HUDEP-2 (cell line): ENCODE data around the gene SGPP2.
"Not testable (repeated sequence)": the region's sequence is repeated elsewhere in the genome, so short reads cannot be mapped to it uniquely, and the experiment has no call there.

Experiments used
- DNase-seq, 76 experiments: peaks; one replicate each; lab custom pipeline; 2025; ENCODE audit not compliant: unreplicated experiment in 76 of 76; lab: John Stamatoyannopoulos, UW

SGPP2 gene, protein sequence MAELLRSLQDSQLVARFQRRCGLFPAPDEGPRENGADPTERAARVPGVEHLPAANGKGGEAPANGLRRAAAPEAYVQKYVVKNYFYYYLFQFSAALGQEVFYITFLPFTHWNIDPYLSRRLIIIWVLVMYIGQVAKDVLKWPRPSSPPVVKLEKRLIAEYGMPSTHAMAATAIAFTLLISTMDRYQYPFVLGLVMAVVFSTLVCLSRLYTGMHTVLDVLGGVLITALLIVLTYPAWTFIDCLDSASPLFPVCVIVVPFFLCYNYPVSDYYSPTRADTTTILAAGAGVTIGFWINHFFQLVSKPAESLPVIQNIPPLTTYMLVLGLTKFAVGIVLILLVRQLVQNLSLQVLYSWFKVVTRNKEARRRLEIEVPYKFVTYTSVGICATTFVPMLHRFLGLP

DNA sequence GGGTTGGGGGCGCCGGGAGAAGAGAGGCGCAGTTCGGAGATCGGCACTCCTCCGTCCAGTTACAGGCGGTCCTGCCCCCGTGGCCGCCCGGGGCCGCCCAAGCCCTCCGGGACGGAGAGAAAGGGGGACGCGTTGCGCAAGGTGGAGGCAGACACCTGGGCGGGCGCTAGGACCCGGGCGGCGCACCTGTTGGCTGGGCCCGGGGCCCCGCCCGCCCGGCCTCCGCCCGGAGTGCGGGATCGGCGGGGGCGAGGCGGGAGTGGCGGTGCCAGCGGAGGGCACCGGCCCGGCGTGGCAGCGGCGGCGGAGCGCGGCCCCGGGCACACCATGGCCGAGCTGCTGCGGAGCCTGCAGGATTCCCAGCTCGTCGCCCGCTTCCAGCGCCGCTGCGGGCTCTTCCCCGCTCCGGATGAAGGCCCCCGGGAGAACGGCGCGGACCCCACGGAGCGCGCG lies at the start of gene SGPP2:
Gene SGPP2, plus strand, starts transcription at position 268 of the 453 bp plus-strand sequence. Its CDS starts 60 bp downstream, at position 328.
- no peak for DNase-seq

DNA sequence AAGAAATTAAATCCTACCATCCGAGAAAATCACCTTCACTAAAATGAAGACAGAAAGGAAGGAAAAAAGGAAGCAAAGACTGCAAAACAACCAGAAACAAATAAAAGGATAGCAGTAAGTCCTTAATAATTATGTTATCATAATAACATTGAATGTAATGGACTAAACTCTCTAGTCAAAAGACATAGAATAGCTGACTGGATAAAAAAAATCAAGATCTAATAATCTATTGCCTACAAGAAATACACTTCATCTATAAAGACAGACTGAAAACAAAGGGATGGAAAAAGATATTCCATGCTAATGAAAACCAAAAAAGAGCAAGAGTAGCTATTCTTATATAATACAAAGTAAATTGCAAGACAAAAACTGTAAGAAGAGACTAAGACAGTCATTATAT lies 48.5 kb upstream of the SGPP2 start:
- no peak for DNase-seq

DNA sequence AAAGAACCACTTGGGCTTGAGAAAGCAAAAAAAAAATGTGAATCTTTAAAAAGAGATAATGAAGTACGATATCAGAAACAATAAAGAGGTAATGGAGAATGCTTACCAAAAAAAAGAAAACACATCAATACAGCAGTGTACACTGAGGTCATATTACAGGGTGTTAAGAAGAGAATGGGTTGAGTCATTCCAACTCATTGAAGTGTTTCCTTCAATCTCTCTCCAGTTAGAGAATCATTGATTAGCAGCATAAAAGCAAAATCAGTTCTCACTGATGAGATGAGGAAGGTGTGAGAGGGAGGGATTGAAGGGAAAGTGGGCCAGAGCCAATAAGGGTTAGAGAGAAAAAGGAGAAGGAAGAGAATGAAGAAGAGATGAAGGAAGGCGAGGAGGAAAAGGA lies 43.9 kb upstream of the SGPP2 start:
- no peak for DNase-seq

DNA sequence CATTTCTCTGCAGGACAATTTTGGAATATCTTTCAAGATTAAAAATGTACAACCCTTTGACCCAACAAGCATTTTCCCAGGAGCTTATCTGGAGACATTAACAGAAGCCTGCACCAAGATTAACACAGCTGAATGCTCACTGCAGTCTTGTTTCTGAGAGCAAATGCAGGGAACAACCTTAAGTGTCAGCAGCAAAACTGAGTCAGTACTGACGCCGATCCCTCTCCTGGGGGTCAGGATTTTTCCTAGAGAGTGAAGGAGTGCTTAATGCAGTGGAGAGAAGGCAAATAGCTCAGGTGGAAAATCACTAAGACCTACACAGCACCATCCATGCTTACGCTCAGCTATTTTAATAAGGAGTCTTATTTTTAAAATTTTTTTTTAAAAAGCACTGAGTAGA lies 42.8 kb upstream of the SGPP2 start:
- DNase-seq: no peak

DNA sequence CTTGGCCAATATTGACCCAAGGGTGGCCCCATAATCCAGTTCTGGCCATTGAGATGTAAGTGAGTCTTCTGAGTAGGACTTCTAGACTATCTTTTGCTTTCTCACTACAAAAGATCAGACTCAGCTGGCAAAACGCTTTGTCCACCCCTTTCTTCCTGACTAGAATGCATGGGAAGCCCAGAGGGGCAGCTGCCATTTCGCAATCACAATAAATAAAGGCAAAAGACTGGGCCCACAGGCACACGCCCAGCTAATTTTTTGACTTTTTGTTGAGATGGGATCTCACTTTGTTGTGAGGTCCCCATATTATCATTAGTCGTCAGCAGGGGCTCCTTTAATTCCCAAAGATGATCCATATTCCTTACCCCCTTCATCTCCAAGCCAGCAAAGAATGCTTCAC lies 41.1 kb upstream of the SGPP2 start:
- no peak for DNase-seq

DNA sequence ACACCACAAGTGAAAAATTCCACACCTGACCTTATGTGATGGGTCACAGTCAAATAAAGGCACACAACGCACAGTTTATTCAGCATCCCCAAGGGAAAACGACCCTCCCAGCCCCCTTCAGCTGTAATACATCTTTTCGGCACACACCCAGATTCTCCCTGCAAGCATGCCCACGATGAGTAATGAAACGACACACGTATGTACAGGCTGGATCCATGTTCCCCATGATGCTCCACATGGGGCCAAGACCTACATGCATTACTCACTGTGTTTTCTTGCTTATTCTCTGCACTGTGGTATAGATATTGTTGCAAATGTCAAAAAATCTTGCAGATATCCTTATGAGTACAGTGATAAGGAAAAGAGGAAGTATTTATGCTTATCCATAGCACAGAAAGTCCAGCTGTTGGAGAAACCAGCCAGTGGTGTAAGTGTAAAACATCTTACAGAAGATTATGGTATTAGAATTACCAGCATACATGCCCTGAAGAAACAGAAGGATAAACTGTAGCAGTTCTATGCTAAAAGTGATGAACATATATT lies 32.5 kb upstream of the SGPP2 start:
- DNase-seq: no peak

DNA sequence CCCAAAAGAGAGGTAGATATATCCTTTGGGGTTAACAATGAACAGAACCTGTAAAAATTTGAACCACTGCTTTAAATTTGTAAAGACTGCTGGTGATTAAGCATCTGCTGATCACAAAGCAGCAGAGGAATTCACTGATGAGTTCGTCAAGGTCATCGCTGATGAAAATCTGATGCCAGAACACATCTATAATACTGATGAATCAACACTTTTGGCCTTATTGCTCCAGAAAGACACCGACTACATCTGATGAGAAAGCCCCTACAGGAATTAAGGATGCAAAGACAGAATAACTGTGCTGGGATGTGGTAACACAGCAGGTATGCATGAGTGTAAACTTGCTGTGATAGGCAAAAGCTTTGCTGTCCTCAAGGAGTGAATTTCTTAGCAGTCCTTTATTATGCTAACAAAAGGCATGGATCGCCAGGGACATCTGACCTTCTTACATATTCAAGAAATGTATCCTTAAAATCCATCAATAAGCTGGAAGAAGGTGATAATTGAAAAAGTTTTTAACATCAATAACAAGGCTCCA lies 30.5 kb upstream of the SGPP2 start:
- no peak for DNase-seq

DNA sequence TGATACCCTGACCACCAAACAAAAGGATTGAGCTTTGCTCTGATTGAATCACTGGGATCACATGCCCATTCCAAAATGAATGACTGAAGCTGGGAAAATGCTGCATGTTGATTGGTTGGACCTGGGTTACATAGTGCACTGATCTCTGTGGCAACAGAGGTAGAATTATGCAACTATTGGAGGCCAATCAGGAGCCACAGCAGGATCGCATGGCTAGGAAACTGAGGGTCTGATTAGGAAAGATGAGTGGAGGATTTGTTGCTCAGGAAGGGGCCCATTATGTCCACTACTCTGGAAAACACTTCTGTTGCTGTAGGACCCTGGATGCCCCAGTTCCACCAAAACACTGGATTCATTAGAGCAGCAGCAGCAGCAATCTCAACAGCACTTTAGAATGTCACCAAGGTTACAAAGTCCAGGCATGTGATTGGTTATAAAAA lies 25.9 kb upstream of the SGPP2 start:
- no peak for DNase-seq

DNA sequence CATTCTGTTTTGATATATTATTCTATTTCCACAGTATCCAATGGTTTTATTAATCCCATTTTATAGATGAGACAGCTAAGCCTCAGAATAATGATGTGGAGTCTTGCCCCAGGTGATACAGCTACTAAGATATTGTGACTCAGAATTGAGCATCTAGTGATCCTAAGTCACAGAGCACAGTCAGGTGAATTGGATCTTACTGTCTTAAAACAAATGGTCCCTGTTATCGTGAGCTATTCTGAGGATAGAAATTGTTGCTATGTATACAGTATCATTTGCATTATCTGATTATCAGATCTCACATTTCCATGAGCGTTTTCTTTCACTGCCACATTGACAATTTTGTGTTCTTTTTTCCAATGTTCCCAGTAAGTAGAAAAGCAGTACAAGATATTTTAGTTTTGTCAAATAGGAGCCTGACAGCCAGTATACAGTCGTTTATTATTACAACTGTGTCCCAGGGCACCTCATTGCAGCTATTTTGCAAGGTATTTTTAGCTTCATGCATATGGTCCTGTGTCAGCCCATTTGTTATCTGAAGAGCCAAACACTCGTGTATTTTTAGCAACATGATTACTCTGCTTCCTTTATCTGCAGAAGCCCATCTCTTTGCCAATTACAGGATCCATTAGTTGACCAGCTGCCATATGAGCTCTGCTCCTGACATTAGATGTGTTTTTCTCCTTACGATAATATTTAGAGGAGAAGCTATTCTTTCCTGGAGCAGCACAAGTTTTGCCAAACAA lies 25.1 kb upstream of the SGPP2 start:
- DNase-seq: no peak

DNA sequence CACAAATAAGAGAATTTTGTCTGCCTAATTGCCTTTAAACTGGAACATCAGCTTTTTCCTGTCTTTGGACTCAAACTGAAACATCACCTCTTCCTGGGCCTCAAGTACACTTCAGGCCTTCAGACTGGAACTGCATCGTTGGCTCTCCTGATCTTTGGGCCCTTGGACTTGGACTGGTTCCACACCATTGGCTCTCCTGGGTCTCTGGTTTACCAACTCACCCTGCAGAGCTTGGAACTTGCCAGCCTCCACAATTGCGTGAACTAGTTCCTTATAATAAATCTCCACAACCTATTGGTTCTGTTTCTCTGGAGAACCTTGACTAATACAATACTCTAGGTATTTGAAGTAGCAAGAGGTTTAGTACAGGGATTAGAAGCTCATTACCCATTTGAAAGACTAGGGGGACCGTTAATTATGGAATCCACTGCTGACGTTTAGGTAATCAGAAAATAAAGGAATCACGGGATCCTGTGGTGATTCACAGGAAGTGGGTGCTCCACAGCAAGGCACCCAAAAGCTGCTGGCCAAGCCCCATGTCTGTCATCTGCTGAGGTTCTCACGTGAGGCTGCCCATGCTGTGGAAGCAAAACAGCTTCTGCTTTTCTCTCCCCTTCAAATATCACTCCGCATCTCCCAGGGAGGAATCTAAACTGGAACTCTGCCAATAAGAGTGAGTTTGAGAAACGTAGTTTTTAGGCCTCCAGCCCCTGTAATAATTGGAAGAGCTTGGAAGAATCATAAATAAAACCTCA lies 20.0 kb upstream of the SGPP2 start:
- DNase-seq: no peak

DNA sequence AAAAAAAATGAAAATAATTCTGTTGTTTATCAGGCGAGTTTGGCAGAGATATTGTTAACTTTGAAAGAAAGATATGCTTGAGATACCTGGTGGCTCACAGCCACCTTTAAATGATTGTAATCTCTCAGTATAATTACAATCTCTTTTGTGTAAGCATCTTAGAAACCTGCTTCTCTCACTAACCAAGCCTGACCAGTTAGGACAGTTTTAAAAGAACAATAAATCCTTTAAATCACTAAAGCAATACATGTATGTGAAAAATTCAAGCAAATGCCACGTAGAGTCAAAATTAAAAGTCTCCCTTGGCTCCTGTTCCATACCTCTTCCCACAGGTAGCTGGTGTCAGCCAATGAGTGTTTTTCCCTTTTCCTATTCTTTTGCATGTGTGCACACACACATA lies 15.7 kb upstream of the SGPP2 start:
- no peak for DNase-seq

DNA sequence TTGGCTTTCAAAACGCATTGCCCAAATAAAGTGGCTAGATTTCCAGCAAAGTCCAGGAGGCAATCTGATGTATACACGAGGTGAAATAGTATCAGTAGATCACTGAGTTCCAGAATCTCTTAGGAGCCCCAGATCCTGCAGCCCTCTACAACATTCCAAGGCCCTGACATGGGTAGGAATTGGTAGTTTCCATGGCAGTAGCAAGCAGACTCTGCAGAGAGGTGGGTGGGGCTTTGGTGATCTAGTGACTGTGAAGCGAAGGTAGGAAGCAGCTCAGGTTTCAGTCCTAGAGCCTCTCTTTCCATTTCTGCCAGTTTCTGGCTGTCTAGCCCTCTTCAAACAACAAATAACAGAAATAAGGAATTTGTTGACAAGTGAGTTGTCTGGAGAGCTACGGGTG lies 13.8 kb upstream of the SGPP2 start:
- no peak for DNase-seq

DNA sequence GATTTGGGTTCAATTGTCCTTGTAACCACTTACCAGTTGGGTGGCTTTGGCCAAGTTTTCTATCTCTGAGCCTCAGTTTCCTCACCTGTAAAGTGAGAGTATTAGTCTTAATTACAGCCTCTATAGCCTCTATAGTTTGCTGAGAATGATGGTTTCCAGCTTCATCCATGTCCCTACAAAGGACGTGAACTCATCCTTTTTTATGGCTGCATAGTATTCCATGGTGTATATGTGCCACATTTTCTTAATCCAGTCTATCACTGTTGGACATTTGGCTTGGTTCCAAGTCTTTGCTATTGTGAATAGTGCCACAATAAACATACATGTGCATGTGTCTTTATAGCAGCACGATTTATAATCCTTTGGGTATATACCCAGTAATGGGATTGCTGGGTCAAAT lies 12.0 kb upstream of the SGPP2 start:
- not testable (repeated sequence) for DNase-seq

DNA sequence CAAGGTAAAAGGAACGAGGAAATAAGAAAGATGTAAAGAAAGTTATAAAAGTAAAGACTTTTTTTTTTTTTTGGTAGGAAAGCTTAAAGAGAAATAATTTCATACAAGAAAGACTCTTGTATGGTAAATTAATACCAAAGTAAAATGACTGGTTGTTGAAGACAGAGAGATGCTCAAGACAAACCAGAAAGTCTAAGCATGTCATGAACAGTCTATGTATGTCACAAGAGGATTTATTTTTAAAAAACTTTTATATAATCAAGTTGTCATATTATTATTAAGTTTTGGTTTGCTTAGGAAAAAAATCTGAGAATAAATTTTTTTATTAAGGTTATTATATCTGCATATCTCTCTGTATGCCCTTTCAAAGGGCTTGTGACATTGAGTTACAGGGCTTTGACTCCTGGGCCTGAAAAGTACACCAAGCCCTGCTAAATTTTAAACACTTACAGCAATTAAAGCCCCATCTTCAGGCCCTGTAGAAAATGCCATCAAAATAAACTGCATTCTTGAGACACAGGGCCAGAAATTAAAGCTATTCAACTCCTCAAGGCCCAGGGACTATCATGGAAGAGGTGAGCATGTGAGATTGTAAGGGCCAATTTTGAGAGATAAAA lies 10.9 kb upstream of the SGPP2 start:
- DNase-seq: no peak

DNA sequence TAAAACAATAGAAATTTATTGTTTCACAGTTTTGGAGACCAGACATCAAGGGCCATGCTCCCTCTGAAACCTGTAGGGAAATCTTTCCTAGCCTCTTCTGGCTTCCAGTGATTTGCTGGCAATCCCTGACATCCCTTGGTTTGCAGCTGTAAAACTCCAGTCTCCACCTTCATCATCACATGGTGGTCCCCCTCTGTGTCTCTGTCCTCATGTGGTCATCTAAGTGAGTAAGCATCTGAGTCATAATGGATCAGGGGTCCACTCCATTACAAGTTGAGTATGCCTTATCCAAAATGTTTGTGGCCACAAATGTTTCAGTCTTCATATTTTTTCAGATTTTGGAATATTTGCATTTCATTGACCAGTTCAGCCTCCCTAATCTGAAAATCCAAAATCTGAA lies 5.6 kb upstream of the SGPP2 start:
- DNase-seq: no peak

DNA sequence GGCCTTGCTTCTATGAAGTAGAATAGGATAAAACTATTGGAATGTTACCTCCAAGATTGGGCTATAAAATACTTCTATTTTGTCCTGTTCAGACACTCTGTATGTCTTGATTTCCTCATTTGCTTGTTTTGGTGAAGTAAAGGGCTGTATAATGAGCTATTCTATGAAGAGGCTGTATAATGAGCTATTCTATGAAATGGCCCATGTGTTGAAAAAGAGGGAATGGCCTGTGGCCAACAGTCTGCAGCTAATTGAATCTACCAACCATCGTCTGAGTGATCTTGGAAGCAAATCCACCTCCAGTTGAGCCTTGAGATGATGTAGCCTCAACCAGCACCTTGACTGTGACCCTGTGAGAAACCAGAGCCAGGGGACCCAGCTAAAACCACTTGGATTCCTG lies 3.8 kb upstream of the SGPP2 start:
- no peak for DNase-seq

DNA sequence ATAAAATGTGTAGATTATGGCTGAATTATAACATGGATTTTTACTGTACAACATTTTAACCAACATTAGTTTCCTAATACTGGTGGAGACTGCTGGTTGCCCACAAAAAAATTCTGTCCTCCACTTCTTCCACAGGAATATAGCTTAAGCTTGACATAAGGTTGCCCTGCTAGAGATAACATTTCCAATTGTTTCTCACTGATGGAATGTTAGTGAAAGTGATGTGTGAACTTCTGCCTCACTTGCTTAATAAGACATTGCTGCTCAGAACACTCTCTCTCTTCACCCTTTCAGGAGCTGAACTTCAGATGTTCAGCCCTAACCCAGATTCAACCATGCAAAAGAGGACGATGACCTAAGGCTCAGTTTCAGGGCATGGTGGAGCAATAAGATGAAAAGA lies 2.7 kb upstream of the SGPP2 start:
- no peak for DNase-seq

DNA sequence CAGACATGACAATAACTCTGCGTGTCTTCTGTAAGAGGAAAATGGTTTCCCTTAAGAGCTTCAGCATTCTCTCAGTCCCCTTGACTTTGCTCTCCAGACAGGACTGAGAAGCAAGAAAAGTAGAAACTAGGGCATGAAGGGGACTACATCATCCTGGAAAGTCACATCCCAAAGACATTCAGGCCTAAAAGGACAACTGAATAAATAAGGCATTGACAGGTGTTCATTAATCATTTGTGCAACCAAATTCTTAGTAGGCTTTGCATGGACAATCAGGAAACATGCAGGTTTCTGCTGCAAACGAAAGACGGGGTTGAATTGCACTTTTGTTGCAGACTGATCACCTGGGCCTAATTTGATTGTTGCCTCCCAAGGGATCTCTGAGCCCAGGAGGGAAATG lies 1.2 kb upstream of the SGPP2 start:
- no peak for DNase-seq

DNA sequence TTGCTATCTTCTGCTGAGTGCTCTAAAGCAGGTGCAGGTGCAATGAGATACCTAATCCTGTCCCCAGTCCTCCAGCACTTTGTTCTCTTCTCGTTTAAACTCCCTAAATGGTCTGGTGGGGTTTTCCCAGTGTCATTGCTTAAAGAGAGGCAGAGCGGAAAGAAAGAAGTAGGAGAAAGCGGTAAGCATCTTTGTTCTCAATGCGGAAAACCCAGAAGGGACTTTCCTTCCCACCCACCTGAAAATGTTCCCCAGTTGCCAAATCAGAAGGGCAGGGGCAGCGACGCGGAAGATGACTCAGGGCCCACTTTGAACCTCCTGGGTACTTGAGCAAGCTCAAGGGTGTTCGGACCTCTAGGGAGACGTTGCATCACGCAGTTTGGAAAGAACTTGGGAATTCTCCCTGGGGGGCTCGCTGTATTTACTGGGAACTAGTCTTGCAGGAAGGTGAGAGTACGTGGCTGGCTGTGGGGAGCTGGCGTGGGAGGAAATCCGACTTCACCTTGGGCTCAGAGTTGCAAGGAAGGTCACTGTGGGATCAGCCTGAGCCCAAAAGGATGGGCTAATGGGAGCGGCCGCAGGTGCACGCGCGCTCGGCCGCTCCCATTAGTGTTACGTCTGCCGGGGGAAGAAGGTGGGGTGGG lies 589 bp upstream of the SGPP2 start:
- no peak for DNase-seq
